ENCODE results near the gene LRRC8D.

Gene LRRC8D

DNA sequence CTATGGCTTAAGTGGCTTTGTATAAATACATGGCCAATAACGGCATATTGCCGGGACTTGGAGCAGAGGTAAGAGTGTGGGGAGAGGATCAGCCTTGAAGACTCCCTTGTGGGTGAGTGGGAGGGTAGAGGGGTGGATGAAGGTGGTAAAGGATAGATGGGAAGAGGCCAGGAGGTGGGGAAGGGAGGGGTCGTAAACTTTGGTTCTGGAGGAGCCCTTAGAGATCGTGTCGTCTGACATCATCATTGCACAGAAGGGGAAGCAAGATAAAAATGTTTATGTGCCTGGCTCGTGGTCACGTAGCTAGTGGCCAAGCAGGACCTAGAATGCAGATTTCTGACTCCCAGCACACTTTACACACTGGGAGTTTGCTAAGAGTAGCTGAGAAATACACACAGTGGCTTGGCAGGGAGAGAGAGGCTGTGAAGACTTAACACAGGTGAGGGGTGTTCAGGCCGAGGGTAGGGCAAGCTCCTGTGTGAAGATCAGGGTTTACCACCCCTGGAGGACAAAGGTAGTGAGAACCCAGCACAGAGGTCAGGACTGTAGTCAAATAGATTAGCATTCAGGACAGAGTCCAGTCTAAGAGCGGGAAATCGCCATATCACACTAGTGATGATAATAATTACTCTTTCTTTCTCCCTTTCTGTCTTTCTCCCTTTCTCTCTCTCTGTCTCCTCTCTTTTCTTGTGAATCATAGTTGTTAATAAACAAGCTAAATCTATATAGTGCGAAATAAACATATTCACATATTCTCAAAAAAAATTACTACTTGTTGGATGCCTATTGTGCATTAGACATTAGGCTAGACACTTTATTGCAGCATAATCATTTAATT is 75.5 kb downstream of the LRRC8D start:
- TF ChIP-seq CTCF (IDR thresholded peaks at IDR 0.05; ENCODE audit: borderline replicate concordance, insufficient read depth, low read depth, low read length) = no peak

DNA sequence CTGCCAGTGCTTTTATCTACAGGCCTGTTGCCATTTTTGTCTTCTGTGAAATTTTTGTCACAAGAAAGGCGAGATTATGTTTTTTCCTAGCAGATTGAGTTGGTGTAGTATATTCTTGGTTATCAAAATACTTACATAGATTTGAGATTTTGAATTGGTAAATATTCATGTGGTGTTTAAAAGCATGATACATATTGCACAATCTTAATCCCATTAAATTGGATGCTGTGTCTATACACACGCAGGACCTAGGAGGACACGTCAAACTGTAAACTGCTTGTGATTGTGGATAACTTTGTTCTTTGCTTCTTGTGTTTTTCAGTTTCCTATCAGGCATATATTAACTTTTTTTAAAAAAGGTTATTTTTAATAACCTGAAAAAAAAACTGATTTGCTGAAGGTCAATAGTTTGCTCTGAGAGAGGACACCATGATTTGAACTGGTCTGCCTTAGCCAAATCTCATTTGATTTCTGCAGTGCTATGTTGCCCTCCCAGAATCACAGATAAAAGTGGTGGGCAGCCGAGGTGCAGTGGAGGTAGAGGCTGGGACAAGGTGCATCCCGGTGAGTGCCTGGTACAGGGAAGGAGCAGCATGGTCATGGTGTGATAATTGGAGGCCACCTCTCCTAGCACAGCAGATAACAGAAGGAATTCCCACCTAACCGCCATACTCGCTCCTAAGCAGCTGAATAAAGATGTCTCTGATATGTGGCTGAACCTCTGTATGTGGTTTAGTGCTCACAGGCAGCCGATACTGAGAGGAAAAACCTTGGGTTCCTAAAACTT is 76.7 kb downstream of the LRRC8D start:
- no peak for TF ChIP-seq CTCF (IDR thresholded peaks at IDR 0.05; ENCODE audit: borderline replicate concordance, insufficient read depth, low read depth, low read length)
- no peak overlapping the region for H3K4me3 ChIP-seq (ENCODE audit: low read depth, low read length)

More for the DNA sequence above, 75.5 kb downstream of the LRRC8D start:
- H3K4me3 ChIP-seq (ENCODE audit: low read depth, low read length) = no peak overlapping the region

DNA sequence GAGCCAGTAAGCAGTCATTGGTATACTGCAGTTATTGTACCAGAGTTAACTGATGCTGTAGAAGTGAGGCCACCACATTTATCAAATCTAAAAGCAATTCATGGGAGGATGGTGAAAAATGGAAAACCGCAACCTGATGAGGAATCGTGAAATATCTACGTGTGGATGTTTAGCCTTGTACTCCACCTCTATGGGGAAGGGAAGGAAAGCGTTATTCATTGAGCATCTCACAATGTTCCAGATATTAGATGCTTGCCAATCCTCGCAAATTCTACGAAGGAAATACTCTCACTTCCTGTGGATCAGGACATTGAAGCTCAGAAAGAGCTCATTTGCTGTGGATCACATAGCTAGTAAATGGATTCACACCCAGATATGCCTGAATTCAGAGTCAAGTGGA is 77.3 kb downstream of the LRRC8D start:
- H3K4me3 ChIP-seq (ENCODE audit: low read depth, low read length) = no peak overlapping the region
- no peak for TF ChIP-seq CTCF (IDR thresholded peaks at IDR 0.05; ENCODE audit: borderline replicate concordance, insufficient read depth, low read depth, low read length)

GRCh38 chr1:89898695-89899470 is 78.1 kb downstream of the LRRC8D start:
- TF ChIP-seq CTCF (IDR thresholded peaks at IDR 0.05; ENCODE audit: borderline replicate concordance, insufficient read depth, low read depth, low read length) = no peak

GRCh38 chr1:89900323-89900722 is 79.5 kb downstream of the LRRC8D start:
- no peak overlapping the region for H3K4me3 ChIP-seq (ENCODE audit: low read depth, low read length)
- TF ChIP-seq CTCF (IDR thresholded peaks at IDR 0.05; ENCODE audit: borderline replicate concordance, insufficient read depth, low read depth, low read length) = no peak

More at GRCh38 chr1:89898695-89899470, 78.1 kb downstream of the LRRC8D start:
- H3K4me3 ChIP-seq (ENCODE audit: low read depth, low read length) = no peak overlapping the region

DNA sequence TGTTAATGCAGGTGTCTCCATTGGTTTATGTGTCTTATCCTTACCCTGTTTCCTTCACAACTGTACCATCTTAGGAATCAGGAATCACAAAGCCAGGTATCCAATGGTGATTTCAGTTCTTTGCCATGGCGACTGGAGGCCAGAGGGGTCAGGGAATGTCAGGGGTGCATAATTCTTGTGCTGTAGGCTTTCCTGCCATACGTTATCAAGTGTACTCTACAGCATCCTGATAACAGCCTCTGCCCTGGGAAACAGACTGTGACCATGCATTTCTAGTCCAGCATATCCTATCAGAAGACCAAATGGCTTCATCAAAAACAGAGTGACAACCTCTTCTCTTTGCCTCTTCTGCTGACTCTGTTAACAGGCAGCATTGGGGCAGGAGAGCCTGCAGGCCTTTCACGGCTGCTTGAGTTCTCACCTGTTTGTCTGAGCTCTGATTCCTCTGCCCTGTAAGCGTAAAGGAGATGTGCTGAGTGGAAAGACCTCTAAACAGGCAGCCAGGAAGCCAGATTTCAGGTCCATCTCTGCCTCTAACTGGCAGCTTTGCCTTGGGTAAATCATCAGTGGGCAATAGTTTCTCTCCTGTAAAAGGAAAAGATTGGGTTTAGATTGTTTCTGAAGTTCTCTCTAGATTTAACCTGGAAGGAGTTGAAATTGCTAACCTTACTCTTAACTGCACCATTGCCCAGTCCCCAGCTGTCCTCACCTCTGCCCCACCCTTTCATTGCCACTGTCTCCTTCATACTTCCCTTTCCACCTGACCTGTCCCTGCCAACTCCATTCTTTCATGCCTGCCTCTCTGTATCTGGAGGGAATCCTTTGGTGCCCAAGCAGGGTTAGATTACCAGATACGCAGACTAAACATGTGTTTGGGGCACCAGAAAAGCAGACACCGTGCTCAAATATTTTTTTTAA is 80.2 kb downstream of the LRRC8D start:
- no peak for TF ChIP-seq CTCF (IDR thresholded peaks at IDR 0.05; ENCODE audit: borderline replicate concordance, insufficient read depth, low read depth, low read length)
- H3K4me3 ChIP-seq (ENCODE audit: low read depth, low read length) = no peak overlapping the region

Data from GM12875 (cell line).